GM18907 (cell line): ENCODE results near the gene TEK.
"Not testable (repeated sequence)": the region's sequence is repeated elsewhere in the genome, so short reads cannot be mapped to it uniquely, and the experiment has no call there.

ENCODE experiments used
- ATAC-seq: cut with Tn5 transposase; IDR thresholded peaks from one replicate; pipeline ENCODE4 v1.9.1; 2021; ENCODE audit warnings: mild to moderate bottlenecking, moderate library complexity; ENCODE audit not compliant: unreplicated experiment

Gene TEK

GRCh38 chr9:27108981-27109541 is at the start of gene TEK:
TSS of gene TEK (plus strand) at chr9:27109225. CDS start at chr9:27109591, 366 bp downstream.
- ATAC-seq = no peak

DNA sequence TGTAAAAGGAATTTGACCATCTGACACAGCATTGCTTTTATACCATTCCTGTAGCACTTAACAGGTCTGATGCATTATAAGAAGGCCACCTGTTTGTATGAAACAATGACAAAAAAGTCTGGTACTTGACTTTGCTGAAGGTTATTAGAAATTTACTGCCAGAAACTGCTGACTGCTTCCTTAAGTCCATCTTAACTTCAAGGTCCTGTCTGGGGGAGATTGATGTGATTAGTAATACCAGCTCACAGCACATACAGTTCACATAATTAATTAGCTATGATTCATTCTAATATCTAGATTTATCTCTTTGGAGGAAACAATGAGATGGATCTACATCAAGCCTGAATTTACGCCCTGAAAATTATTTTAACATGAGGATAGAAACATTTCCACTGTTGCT is 49.6 kb upstream of the TEK start:
- no peak for ATAC-seq

GRCh38 chr9:27059907-27060306 is 49.1 kb upstream of the TEK start:
- no peak for ATAC-seq

DNA sequence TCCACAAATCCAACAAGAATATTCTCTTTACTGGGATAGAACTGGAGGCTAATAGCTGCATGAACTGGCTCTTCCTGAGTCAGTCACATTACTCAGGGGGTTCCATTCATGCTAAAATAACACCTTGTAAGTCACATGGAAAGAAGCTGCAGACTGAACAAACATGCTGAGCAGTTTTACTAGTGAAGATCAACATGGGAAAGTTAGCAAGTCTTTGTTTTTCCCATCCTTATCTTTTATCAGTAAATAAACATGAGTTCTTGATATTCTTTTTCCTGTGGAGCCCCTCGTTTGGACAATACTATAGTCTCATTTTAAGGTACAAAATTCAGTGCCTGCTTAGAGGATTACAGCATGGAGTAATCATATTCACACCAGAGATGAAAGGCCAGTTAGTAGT is 43.7 kb upstream of the TEK start:
- no peak for ATAC-seq

GRCh38 chr9:27073841-27074728 is 34.9 kb upstream of the TEK start:
- no peak for ATAC-seq

DNA sequence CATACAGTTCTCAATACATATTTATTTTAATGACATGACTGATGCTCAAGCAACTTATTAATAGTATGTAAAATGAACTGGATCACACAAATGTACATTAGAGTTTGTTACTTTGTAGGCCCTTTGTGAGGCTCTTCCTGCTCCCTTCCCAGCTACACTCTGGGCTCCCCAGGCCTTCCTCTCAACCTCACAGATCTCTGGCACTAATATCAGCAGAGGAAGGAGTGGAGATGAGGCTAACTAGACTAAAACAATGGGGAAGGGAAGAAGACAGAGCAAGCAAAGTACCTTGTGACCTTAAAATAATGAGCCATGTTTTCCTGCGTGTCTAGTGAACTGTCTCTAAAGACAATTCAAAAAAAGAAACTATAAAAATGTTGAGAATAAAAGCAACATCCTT is 30.3 kb upstream of the TEK start:
- no peak for ATAC-seq

DNA sequence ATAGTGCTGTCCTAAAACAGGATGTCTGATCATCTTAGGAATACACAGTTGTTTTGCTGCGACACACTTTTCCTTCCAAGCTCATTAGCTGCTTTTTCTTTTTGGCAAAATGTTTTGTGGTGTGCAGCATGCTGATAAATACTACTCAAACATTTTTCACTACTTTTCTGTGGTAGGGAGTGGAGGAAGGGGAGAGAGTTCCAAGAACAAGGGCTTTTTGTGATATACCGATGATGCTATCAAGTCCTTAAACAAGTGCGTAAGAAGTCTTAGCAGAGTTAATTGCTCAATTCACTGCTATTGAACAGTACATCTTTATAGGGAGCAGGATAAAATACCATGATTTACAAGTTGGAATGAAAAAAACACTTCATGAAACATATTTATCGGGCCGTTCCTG is 23.6 kb upstream of the TEK start:
- ATAC-seq = no peak

GRCh38 chr9:27086818-27087680 is 22.0 kb upstream of the TEK start:
- no peak for ATAC-seq

- ATAC-seq = no peak
Observed at GRCh38 chr9:27088981-27089380, 20.0 kb upstream of the TEK start.

DNA sequence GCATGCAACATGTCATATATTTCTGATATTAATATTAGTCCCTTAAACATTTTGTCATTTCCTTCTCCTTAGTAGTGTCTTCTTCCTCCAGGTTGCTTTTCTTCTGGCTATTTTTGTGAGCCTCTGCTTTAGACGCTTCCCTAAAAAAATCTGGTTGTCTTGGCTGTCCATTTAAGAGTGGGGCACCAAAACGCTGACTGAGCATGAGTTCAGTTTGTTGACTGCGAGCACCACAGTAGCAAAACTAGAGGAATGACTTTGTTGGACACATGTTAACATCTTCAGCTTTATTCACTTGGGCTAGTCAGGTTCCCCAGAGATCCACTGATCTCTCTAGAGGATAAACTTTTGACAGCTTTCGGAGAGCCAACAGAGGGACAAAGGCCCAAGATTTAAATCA is 19.3 kb upstream of the TEK start:
- no peak for ATAC-seq

- ATAC-seq = no peak
Observed at GRCh38 chr9:27090231-27090630, 18.8 kb upstream of the TEK start.

DNA sequence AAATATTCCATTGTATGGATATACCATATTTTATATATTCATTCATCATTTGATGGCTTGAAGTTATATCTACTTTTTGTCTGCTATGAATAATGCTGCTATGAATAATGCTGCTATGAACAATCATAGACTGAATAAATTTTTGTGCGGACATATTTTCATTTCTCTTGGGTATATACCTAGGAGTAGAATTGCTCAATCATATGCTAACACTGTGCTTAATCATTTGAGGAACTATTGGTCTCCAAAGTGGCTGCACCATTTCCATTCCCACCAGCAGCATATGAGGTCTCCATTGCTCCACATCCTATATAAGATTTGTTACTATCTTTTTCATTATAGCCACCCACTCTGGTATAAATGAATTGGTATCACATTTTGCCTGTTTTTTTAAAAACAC is 18.3 kb upstream of the TEK start:
- no peak for ATAC-seq

- not testable (repeated sequence) for ATAC-seq
Observed at GRCh38 chr9:27092496-27092895, 16.5 kb upstream of the TEK start.

- not testable (repeated sequence) for ATAC-seq
Observed at GRCh38 chr9:27093384-27094067, 15.5 kb upstream of the TEK start.

DNA sequence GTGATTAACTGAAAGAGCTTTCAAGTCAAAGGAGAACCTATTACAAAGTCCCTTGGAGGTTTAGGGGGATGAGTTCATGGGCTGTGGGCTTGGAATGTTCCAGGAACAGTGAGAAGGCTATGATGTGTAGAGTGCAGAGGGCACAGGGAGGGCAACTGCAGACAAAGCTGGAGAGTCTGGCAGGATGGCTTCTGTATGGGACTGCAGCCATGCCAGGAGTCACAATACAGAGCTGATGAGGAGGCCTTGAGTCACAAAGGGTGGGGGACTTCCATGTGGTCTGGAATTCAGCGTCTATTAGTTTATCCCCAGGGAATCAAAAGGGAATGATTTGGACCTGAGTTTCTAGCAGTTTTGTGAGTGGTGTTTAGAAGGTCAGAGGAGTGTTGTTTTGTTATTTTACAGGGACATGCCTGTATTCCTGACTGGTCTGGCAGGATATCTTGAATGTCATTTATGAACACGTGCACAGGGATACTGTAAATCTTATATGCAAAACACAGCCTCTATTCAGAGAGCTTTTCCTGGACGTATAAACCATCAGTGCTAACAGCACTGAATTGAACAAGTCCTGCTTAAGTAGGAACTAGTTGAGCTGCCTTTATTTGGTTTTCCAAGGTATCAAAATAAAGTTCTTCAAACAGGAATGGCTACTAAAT is 14.3 kb upstream of the TEK start:
- no peak for ATAC-seq

GRCh38 chr9:27107241-27107640 is 1.8 kb upstream of the TEK start:
- no peak for ATAC-seq

DNA sequence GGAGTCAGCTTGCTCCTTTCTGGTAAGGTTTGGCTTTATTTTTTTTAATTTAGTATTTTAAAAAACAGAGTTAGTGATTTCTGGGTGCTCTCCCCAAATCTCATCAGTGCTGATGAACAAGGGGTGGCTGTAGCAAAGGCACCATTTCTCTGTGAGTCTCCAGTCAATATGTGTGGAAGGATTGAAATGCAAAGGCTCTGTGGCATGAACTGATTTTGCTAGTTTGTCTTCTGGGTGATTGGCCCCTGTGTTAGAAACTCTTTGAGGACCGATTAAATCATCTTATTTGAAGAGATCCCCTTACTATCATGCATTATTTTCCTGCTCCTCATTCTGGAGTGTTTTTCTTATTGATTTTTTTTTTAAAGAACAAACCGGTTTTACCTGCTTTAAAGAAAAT is 596 bp downstream of the TEK start:
- no peak for ATAC-seq

DNA sequence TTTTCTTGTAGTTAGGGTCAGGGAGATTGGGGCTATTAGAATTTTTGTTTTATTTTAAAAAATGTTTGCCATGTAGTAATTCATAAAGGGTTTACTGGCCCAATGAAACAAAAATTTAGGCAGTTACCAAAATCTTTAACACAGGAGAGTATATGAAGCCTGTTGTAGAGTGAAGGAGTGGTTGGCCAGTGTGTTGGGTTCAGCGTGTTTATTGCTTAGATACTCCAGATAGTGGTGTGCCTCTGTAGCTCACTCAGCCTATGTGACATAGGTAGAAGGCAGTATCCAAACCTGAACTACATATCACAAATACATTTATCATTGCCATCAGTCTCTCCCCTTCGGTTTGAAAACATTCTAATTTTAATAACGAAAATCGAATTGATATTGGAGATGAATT is 1.2 kb downstream of the TEK start:
- no peak for ATAC-seq

GRCh38 chr9:27112235-27112634 is 3.2 kb downstream of the TEK start:
- ATAC-seq = no peak

DNA sequence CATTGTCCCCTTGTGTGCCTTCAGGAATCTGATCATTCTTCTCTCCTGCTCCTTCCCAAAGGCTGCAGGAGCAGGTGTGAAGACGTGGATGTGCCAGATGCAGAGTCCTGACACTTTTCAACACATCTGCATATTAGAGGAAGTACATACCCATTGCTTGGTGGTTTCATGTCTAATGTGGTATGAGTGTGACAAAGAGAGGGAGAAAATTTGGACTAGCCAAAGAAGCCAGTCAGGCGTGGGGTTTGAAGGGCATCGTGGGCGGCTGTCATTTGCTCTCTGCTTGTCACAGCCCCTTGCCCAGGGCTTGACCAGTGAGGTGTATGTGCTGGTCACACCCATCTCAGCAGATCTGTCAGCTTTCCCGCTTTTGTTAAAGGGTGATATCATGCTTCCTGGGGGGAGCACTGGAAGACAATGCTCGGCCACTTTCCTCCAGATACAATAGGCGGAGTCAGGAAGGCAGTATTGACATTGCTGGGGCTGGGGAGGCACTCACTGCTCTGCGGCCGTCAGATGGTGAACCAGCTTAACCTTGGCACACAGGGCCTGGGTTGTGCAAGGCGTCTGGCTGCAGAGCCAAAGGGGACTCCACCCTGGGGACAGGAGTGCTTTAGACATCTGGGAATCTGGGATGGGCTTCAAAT is 8.6 kb downstream of the TEK start:
- ATAC-seq = no peak
